PFSK-1 (cell line): ENCODE results near the gene SLC25A42.

Source experiments
- FOXP2 ChIP-seq: optimal IDR thresholded peaks from 2 replicates; pipeline ENCODE3; 2011; ENCODE audit warnings: borderline replicate concordance, control low read depth, inconsistent platforms; ENCODE audit not compliant: insufficient read depth; ENCODE audit errors: extremely low read length, extremely low read depth
- POLR2AphosphoS5 ChIP-seq: IDR thresholded peaks from 2 replicates; pipeline ENCODE4 v1.6.1; 2012; ENCODE audit warnings: low read depth, mild to moderate bottlenecking, control low read depth, low read length, moderate library complexity
- SIN3A ChIP-seq: IDR thresholded peaks from 2 replicates; pipeline ENCODE4 v1.6.1; 2012; ENCODE audit warnings: mild to moderate bottlenecking, low read length, moderate library complexity, borderline replicate concordance; ENCODE audit not compliant: insufficient read depth
- TF ChIP-seq, protein P1 (sequence below), 2 experiments: IDR thresholded peaks; 2 replicates each; pipeline versions ENCODE4 v1.6.1 to v1.8.0; 2011 to 2012; ENCODE audit warnings: low read depth in 2 of 2, low read length in 2 of 2, control low read depth in 1 of 2, inconsistent platforms in 1 of 2, mild to moderate bottlenecking in 1 of 2, moderate library complexity in 1 of 2; ENCODE audit not compliant: insufficient read depth in 1 of 2

DNA sequence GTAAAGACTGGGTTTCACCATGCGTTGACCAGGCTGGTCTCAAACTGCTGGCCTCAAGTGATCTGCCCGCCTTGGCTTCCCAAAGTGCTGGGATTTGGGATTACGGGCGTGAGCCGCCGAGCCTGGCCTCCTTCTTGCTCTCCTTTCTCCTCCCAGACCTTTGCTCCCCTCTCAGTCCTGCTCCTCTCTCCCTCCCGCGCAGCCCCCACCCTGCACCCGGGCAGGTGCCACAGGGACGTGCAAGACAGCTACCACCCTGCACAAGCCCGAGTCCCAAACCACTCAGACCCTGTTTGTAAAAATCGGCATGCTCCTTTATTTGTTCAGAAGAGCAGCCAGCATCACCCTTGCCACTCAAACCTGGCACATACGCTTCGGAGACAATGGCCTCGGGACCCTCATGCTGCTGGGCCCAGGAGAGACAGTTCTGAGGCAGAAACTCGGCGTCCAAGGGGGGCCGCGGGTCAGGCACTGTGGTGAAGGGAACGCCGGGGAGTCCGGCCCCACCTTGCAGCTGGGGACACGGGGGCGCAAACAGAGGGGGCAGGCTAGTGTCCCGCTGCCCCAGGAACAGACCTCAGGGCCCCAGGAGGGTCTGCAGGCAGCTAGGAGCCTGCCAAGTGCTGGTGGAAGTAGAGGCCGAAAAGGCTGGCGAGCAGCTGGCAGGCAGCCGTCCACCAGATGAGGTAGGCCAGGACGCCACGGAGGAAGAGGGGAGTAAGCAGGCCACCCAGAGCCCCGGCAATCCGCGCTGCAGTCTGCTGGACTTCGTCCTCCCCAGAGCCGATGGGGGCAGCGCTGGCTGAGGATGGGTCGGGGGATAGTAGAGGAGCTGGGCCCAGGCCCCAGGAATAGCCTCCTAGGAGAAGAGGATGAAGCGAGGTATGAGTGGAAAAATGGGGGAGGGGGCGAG is 55.8 kb downstream of the SLC25A42 start:
- TF ChIP-seq FOXP2 (no peak), SIN3A (no peak), POLR2AphosphoS5 (no peak)
- TF ChIP-seq, protein P1, sequence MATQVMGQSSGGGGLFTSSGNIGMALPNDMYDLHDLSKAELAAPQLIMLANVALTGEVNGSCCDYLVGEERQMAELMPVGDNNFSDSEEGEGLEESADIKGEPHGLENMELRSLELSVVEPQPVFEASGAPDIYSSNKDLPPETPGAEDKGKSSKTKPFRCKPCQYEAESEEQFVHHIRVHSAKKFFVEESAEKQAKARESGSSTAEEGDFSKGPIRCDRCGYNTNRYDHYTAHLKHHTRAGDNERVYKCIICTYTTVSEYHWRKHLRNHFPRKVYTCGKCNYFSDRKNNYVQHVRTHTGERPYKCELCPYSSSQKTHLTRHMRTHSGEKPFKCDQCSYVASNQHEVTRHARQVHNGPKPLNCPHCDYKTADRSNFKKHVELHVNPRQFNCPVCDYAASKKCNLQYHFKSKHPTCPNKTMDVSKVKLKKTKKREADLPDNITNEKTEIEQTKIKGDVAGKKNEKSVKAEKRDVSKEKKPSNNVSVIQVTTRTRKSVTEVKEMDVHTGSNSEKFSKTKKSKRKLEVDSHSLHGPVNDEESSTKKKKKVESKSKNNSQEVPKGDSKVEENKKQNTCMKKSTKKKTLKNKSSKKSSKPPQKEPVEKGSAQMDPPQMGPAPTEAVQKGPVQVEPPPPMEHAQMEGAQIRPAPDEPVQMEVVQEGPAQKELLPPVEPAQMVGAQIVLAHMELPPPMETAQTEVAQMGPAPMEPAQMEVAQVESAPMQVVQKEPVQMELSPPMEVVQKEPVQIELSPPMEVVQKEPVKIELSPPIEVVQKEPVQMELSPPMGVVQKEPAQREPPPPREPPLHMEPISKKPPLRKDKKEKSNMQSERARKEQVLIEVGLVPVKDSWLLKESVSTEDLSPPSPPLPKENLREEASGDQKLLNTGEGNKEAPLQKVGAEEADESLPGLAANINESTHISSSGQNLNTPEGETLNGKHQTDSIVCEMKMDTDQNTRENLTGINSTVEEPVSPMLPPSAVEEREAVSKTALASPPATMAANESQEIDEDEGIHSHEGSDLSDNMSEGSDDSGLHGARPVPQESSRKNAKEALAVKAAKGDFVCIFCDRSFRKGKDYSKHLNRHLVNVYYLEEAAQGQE (IDR thresholded peaks at IDR 0.05; ENCODE audit: insufficient read depth in 1 of 2, low read depth in 2 of 2, low read length in 2 of 2), result no peak
